HepG2 (cell line): ENCODE data around the gene PCGF3. TPM values are rescaled to one million over a fixed set of nuclear protein-coding genes. Genes with fewer than 3 reads are reported as not detected.

Experiments used
- ATAC-seq: fragments of 200-7000 bp; cut with Tn5 transposase; 3 replicates; pipeline ENCODE4 v1.9.1; 2020; ENCODE audit warnings: mild to moderate bottlenecking, moderate library complexity
- BruUV-seq: library from RNA; stranded (reverse); fragments of 400-500 nt; replicated peaks from 2 replicates; lab custom pipeline; 2021; lab: Mats Ljungman, UMichigan
- CTCF ChIA-PET: fragments of 300-600 bp; formaldehyde crosslinking; extraction: SDS; loops from one replicate; lab custom pipeline; 2021; ENCODE audit warnings: low total read pairs, inconsistent platforms, low intra/inter-chr PET ratio; lab: Yijun Ruan, JAX
- POLR2A ChIA-PET: fragments of 350-600 bp; sonication (Branson Sonifier 250); formaldehyde crosslinking; loops from one replicate; lab custom pipeline; 2020; ENCODE audit warnings: antibody characterized with exemption, inconsistent platforms; lab: Yijun Ruan, JAX
- DNase-seq: peaks from one replicate; pipeline ENCODE4 v3.0.0-alpha.2; 2015; ENCODE audit warnings: low spot score
- FAIRE-seq: peaks from 3 replicates; lab custom pipeline; 2011; peaks lifted over from hg19 to GRCh38; lab: Jason Lieb, UNC
- H2AFZ ChIP-seq: one replicate; pipeline ENCODE4 v1.6.1; 2011; ENCODE audit warnings: low read length, inconsistent platforms
- H3K27ac ChIP-seq: fragments of 300-600 bp; 3 replicates; pipeline ENCODE4 v1.8.0; 2011; ENCODE audit warnings: mixed run types, mild to moderate bottlenecking, mixed read lengths, low read length, inconsistent platforms; ENCODE audit not compliant: insufficient read depth; ENCODE audit errors: extremely low read length
- H3K27me3 ChIP-seq, 2 experiments: fragments of 200-600 bp in 1 of 2; 2 replicates in 1 of 2; 3 replicates in 1 of 2; pipeline versions ENCODE4 v1.6.0 to v1.8.0; 2011; ENCODE audit warnings: low read length in 2 of 2, mild to moderate bottlenecking in 2 of 2, moderate library complexity in 2 of 2, inconsistent platforms in 1 of 2; ENCODE audit not compliant: insufficient read depth in 2 of 2, control insufficient read depth in 1 of 2
- H3K36me3 ChIP-seq, 2 experiments: fragments of 200-600 bp in 1 of 2; replicated peaks in 1 of 2; 2 replicates in 1 of 2; 3 replicates in 1 of 2; pipeline versions ENCODE4 v1.5.1 to v1.8.0; 2011; ENCODE audit warnings: low read length in 2 of 2, inconsistent platforms in 1 of 2; ENCODE audit not compliant: insufficient read depth in 2 of 2, control insufficient read depth in 1 of 2
- H3K4me1 ChIP-seq: 2 replicates; pipeline ENCODE4 v1.5.1; 2012; ENCODE audit warnings: low read length, inconsistent platforms; ENCODE audit not compliant: insufficient read depth
- H3K4me2 ChIP-seq: 2 replicates; pipeline ENCODE4 v1.6.0; 2011; ENCODE audit warnings: low read depth, low read length, inconsistent platforms
- H3K4me3 ChIP-seq, 3 experiments: fragments of 200-600 bp in 1 of 3; sonication (generic), shearing (Covaris generic) in 1 of 3; replicated peaks in 1 of 3; 2 replicates each; pipeline ENCODE4 v1.5.1; 2011 to 2016; ENCODE audit warnings: low read length in 3 of 3, inconsistent platforms in 2 of 3, low read depth in 2 of 3, mild to moderate bottlenecking in 2 of 3, control low read depth in 1 of 3, mixed read lengths in 1 of 3; ENCODE audit not compliant: insufficient read depth in 1 of 3
- H3K79me2 ChIP-seq: one replicate; pipeline ENCODE4 v1.6.1; 2011; ENCODE audit warnings: low read length, inconsistent platforms; ENCODE audit not compliant: insufficient read depth
- H3K9ac ChIP-seq: 2 replicates; pipeline ENCODE4 v1.6.0; 2011; ENCODE audit warnings: mild to moderate bottlenecking, low read depth, low read length, inconsistent platforms; ENCODE audit not compliant: insufficient read depth
- H3K9me3 ChIP-seq: 2 replicates; pipeline ENCODE4 v1.5.1; 2012; ENCODE audit warnings: mild to moderate bottlenecking, low read length
- H4K20me1 ChIP-seq: 2 replicates; pipeline ENCODE4 v1.6.0; 2011; ENCODE audit warnings: inconsistent platforms, mild to moderate bottlenecking, low read length, moderate library complexity; ENCODE audit not compliant: insufficient read depth
- CEBPG ChIP-seq: IDR thresholded peaks from 2 replicates; pipeline ENCODE4 v1.6.1; 2016
- KDM5A ChIP-seq: fragments of 200-600 bp; sonication (generic); IDR thresholded peaks from 2 replicates; pipeline ENCODE4 v1.7.0; 2018; ENCODE audit warnings: antibody characterized with exemption, mild to moderate bottlenecking, low read length, borderline replicate concordance
- RAD21 ChIP-seq: fragments of 450-650 bp; formaldehyde crosslinking; IDR thresholded peaks from 2 replicates; pipeline ENCODE4 v1.5.0; 2020; ENCODE audit warnings: mild to moderate bottlenecking
- REPIN1 ChIP-seq: sonication (generic); formaldehyde crosslinking; IDR thresholded peaks from 2 replicates; pipeline ENCODE4 v1.8.0; 2022; ENCODE audit warnings: missing genetic modification reagents, low read depth, mild to moderate bottlenecking, borderline replicate concordance
- RFXANK ChIP-seq: IDR thresholded peaks from 2 replicates; pipeline ENCODE4 v1.6.1; 2016
- ZC3H4 ChIP-seq: sonication (generic); formaldehyde crosslinking; IDR thresholded peaks from 2 replicates; pipeline ENCODE4 v1.4.0; 2020; ENCODE audit warnings: missing genetic modification reagents, borderline replicate concordance
- ZNF296 ChIP-seq: sonication (generic); formaldehyde crosslinking; conservative IDR thresholded peaks from 2 replicates; pipeline ENCODE4 v1.5.0; 2020; ENCODE audit warnings: mild to moderate bottlenecking, missing genetic modification reagents
- ZNF333 ChIP-seq: sonication (generic); formaldehyde crosslinking; IDR thresholded peaks from 2 replicates; pipeline ENCODE4 v1.4.0; 2020; ENCODE audit warnings: mild to moderate bottlenecking, missing genetic modification reagents, borderline replicate concordance
- ZNF350 ChIP-seq: sonication (generic); formaldehyde crosslinking; IDR thresholded peaks from 2 replicates; pipeline ENCODE4 v1.4.0; 2020; ENCODE audit warnings: mild to moderate bottlenecking, low read depth, missing genetic modification reagents, borderline replicate concordance
- WGBS: methylation state at CpG from one replicate; pipeline ENCODE4 v1.1.6; 2017; ENCODE audit warnings: low lambda C conversion rate; 5-methylcytosine and 5-hydroxymethylcytosine counted together
- in situ Hi-C: cut with HindIII; loops from 2 replicates; pipeline ENCODE4 v1.10.0; 2017; ENCODE audit warnings: low pct_unique_long_range_greater_than_20kb; ENCODE audit not compliant: extremely low pct_ligation_motif_present
- intact Hi-C: fragments of 100-400 bp; cut with micrococcal nuclease; formaldehyde crosslinking; loops from one replicate; pipeline ENCODE4 v1.10.0; 2022; ENCODE audit not compliant: unreplicated experiment
- polyA plus RNA-seq, 8 experiments: library from polyadenylated mRNA; depleted of rRNA in 3 of 8; stranded (reverse) in 7 of 8; unstranded in 1 of 8; fragments of >200 nt; fragmentation: Illumina TruSeq in 4 of 8; extraction: Trizol in 4 of 8; gene quantifications; 2 replicates each; pipeline versions ENCODE4 v1.2.1 to v1.2.3, GENCODE V29; 2011 to 2016; ENCODE audit warnings: low read depth in 4 of 8, missing spikeins in 1 of 8, mixed read lengths in 1 of 8; ENCODE audit not compliant: insufficient read depth in 1 of 8
- total RNA-seq, 5 experiments: library from RNA; depleted of rRNA; stranded (reverse); fragments of >200 nt; fragmentation: Illumina TruSeq; extraction: Trizol; gene quantifications; 2 replicates each; pipeline ENCODE4 v1.2.3, GENCODE V29; 2016; ENCODE audit warnings: low read depth in 1 of 5
- TF ChIP-seq, protein P1 (sequence below): sonication (generic); formaldehyde crosslinking; IDR thresholded peaks from 2 replicates; pipeline ENCODE4 v1.9.0; 2021; ENCODE audit warnings: mild to moderate bottlenecking, missing genetic modification reagents
- TF ChIP-seq, protein P2 (sequence below): sonication (generic); formaldehyde crosslinking; IDR thresholded peaks from 2 replicates; pipeline ENCODE4 v1.8.1; 2023; ENCODE audit warnings: mild to moderate bottlenecking, missing genetic modification reagents
- TF ChIP-seq, protein P3 (sequence below): sonication (generic); formaldehyde crosslinking; conservative IDR thresholded peaks from 2 replicates; pipeline ENCODE4 v1.8.1; 2023; ENCODE audit warnings: missing genetic modification reagents

PCGF3 gene
- total and polyA plus RNA-seq, 2 of the 13 experiments (the other 11 are each of a cell fraction or from before 2014, with no cell fraction given), result 28.6 to 66.2 TPM

DNA sequence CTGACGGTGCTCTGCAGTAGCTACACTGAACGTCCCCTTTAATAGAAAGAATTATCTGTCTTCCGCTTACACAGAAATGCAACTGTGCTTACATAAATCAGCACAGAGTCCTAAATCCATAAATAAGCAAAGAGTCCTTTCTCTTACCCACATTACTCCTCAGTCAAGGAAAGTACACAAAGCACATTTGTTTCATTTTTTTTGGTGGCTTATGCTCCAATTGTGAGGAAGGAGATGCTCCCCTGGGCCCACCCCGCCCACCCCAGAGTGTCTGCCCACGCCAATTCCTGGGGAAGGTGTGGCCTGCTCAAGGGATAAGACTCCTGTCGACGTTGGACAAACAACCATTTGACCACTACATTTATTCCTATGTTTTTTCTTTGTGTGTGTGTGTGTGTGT is 66.5 kb downstream of the PCGF3 start:
- ChIA-PET POLR2A (no interaction called here), CTCF (no interaction called here)
- 75% methylated on average over 6 of the region's 7 CpGs for WGBS
- in situ Hi-C loops (no loop called here), intact Hi-C loops (no loop called here)
- FAIRE-seq (no peak), DNase-seq (no peak), ATAC-seq (no peak)
- Histone ChIP-seq H3K79me2 (peaks cover 58% of the 10 kb centered on the region), H3K9ac (no peak overlapping the region), H3K27ac (peak overlapping the region; percentile 22), H3K4me3 (no peak overlapping the region), H3K27me3 (no peaks in the 10 kb centered on the region), H3K9me3 (no peaks in the 10 kb centered on the region), H3K36me3 (peaks cover 12 to 53% of the 10 kb centered on the region in 2 experiments), H4K20me1 (peaks cover 45% of the 10 kb centered on the region), H3K4me1 (peaks cover 18% of the 10 kb centered on the region), H2AFZ (no peak overlapping the region), H3K4me2 (no peak overlapping the region)
- TF ChIP-seq, protein P1, sequence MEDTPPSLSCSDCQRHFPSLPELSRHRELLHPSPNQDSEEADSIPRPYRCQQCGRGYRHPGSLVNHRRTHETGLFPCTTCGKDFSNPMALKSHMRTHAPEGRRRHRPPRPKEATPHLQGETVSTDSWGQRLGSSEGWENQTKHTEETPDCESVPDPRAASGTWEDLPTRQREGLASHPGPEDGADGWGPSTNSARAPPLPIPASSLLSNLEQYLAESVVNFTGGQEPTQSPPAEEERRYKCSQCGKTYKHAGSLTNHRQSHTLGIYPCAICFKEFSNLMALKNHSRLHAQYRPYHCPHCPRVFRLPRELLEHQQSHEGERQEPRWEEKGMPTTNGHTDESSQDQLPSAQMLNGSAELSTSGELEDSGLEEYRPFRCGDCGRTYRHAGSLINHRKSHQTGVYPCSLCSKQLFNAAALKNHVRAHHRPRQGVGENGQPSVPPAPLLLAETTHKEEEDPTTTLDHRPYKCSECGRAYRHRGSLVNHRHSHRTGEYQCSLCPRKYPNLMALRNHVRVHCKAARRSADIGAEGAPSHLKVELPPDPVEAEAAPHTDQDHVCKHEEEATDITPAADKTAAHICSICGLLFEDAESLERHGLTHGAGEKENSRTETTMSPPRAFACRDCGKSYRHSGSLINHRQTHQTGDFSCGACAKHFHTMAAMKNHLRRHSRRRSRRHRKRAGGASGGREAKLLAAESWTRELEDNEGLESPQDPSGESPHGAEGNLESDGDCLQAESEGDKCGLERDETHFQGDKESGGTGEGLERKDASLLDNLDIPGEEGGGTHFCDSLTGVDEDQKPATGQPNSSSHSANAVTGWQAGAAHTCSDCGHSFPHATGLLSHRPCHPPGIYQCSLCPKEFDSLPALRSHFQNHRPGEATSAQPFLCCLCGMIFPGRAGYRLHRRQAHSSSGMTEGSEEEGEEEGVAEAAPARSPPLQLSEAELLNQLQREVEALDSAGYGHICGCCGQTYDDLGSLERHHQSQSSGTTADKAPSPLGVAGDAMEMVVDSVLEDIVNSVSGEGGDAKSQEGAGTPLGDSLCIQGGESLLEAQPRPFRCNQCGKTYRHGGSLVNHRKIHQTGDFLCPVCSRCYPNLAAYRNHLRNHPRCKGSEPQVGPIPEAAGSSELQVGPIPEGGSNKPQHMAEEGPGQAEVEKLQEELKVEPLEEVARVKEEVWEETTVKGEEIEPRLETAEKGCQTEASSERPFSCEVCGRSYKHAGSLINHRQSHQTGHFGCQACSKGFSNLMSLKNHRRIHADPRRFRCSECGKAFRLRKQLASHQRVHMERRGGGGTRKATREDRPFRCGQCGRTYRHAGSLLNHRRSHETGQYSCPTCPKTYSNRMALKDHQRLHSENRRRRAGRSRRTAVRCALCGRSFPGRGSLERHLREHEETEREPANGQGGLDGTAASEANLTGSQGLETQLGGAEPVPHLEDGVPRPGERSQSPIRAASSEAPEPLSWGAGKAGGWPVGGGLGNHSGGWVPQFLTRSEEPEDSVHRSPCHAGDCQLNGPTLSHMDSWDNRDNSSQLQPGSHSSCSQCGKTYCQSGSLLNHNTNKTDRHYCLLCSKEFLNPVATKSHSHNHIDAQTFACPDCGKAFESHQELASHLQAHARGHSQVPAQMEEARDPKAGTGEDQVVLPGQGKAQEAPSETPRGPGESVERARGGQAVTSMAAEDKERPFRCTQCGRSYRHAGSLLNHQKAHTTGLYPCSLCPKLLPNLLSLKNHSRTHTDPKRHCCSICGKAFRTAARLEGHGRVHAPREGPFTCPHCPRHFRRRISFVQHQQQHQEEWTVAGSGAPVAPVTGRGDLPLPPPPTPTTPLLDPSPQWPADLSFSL (CRISPR knock-in tag), result no peak
- TF ChIP-seq CEBPG (CRISPR knock-in tag) (no peak), ZNF333 (CRISPR knock-in tag) (no peak), ZC3H4 (CRISPR knock-in tag) (no peak), ZNF296 (CRISPR knock-in tag) (no peak), RAD21 (CRISPR knock-in tag) (no peak), RFXANK (CRISPR knock-in tag) (no peak), REPIN1 (CRISPR knock-in tag) (no peak), ZNF350 (CRISPR knock-in tag) (no peak), KDM5A (no peak)
- TF ChIP-seq, protein P2, sequence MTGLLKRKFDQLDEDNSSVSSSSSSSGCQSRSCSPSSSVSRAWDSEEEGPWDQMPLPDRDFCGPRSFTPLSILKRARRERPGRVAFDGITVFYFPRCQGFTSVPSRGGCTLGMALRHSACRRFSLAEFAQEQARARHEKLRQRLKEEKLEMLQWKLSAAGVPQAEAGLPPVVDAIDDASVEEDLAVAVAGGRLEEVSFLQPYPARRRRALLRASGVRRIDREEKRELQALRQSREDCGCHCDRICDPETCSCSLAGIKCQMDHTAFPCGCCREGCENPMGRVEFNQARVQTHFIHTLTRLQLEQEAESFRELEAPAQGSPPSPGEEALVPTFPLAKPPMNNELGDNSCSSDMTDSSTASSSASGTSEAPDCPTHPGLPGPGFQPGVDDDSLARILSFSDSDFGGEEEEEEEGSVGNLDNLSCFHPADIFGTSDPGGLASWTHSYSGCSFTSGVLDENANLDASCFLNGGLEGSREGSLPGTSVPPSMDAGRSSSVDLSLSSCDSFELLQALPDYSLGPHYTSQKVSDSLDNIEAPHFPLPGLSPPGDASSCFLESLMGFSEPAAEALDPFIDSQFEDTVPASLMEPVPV (CRISPR knock-in tag), result no peak
- TF ChIP-seq, protein P3, sequence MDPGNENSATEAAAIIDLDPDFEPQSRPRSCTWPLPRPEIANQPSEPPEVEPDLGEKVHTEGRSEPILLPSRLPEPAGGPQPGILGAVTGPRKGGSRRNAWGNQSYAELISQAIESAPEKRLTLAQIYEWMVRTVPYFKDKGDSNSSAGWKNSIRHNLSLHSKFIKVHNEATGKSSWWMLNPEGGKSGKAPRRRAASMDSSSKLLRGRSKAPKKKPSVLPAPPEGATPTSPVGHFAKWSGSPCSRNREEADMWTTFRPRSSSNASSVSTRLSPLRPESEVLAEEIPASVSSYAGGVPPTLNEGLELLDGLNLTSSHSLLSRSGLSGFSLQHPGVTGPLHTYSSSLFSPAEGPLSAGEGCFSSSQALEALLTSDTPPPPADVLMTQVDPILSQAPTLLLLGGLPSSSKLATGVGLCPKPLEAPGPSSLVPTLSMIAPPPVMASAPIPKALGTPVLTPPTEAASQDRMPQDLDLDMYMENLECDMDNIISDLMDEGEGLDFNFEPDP (CRISPR knock-in tag), result no peak
- no TSS peak for BruUV-seq
